DMS53 (cell line): Measurements from ENCODE around the gene KIF19.
A peak's percentile ranks its signal among the peaks of the same experiment; 100 is the strongest.
"Not testable (repeated sequence)": the region's sequence is repeated elsewhere in the genome, so short reads cannot be mapped to it uniquely, and the experiment has no call there.

Experiments used
- DNase-seq: peaks from one replicate; lab custom pipeline; 2025; lab: John Stamatoyannopoulos, UW

The KIF19 gene, protein sequence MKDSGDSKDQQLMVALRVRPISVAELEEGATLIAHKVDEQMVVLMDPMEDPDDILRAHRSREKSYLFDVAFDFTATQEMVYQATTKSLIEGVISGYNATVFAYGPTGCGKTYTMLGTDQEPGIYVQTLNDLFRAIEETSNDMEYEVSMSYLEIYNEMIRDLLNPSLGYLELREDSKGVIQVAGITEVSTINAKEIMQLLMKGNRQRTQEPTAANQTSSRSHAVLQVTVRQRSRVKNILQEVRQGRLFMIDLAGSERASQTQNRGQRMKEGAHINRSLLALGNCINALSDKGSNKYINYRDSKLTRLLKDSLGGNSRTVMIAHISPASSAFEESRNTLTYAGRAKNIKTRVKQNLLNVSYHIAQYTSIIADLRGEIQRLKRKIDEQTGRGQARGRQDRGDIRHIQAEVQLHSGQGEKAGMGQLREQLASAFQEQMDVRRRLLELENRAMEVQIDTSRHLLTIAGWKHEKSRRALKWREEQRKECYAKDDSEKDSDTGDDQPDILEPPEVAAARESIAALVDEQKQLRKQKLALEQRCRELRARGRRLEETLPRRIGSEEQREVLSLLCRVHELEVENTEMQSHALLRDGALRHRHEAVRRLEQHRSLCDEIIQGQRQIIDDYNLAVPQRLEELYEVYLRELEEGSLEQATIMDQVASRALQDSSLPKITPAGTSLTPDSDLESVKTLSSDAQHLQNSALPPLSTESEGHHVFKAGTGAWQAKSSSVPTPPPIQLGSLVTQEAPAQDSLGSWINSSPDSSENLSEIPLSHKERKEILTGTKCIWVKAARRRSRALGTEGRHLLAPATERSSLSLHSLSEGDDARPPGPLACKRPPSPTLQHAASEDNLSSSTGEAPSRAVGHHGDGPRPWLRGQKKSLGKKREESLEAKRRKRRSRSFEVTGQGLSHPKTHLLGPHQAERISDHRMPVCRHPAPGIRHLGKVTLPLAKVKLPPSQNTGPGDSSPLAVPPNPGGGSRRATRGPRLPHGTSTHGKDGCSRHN

DNA sequence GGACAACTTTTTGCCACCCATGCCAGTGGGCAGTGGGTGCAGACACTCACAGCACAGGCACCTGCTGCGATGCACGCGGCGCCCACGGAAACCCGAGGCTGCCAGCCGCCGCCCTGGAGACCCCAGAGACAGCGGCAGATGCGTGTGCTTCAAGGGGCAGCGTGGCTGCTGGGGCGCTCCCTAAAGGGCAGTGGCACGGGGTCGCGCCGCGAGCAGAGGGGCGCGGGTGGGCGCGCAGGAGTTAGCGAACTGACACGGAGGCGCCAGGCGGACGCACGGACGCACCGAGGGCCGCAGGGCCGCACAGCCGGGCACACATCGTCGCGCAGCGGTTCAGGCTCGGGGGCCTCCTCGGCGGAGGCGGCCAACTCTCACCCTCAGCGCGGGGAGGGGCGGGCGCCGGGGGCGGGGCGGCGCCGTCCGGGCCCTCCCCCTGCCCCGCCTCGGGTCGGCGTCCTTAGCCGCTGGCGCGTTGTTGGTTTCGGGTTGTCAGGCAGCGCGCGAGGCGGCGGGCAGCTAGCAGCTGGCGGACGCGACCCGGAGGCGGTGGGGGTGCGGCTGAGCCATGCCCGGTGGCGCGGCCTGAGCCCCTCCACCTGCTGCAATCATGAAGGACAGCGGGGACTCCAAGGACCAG, at the start of gene KIF19:
Gene KIF19 (plus strand): TSS at position 484 of the 637 bp plus-strand sequence. CDS start 124 bp downstream, at position 608.
- peak; percentile 92 for DNase-seq

DNA sequence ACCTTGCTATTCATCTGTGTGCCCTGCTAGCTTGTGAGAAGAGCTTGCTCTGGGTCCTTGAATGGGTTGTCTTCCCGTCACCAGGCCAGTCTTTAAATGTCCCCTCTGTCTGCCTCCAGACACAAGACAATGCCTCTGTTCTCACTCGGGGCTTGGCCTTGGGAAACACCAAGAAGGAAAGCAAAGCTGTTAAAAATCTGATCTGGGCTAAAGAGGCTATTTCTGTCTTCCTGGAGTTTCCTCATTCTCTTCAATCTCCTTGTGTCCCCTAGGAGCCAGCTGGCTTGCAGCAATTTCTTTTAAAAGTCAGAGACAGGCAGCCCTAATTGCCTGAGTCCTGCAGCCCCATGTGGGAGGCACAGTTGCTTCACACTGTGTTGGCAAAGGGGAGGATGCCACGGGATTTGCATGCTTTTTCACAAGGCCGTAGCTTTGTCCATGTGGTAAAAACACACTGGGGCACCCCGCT, 49.5 kb upstream of the KIF19 start:
- DNase-seq, result no peak

DNA sequence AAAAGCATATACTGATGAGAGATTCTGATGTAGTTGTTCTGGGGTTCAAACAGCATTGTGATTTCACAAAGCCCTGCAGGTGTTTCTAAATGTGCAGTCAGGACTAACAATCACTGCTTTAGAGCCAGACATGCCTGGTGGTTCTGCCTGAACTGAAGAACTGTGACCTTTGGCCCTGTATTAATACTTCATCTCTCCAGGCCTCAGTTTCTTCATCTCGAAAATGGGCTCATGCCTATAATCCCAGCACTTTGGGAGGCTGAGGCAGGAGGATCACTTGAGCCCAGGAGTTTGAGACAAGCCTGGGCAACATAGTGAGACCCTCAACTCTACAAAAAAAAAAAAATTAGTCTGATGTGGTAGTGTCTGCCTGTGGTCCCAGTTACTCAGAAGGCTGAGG, 48.1 kb upstream of the KIF19 start:
- no peak for DNase-seq

DNA sequence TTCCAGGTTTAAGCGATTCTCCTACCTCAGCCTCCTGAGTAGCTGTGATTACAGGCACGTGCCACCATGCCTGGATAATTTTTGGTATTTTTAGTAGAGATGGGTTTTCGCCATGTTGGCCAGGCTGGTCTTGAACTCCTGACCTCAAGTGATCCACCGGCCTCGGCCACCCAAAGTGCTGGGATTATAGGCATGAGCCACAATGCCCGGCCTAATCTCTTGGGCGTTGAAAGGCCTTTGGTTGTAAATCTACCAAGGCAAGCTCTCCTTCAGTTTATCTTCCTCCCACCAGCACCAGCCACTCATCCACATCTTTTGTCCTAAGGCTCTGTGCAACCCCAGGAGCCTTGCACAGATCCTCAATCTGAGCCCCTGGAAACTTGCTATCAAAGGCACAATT, 46.4 kb upstream of the KIF19 start:
- not testable (repeated sequence) for DNase-seq

DNA sequence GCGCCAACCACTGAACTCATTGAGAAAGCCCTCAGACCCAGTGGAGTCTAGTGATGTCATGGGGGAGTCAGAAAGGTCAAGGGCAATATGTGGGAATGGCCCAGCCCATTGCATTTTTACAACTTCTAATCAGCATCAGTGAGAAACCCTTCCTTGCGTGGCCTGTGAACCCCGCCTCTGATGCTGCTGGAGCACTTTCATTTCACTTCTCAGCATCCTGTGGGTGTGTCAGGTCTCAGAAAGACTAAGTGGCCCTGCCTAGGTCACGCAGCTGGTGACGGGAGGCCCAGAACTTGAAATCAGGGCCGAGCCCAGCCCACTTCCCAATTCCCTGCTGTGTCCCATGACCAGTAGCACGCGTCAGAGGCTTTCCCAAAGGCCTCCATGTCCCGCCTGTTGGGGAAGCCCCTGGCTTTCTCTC, 45.9 kb upstream of the KIF19 start:
- no peak for DNase-seq

DNA sequence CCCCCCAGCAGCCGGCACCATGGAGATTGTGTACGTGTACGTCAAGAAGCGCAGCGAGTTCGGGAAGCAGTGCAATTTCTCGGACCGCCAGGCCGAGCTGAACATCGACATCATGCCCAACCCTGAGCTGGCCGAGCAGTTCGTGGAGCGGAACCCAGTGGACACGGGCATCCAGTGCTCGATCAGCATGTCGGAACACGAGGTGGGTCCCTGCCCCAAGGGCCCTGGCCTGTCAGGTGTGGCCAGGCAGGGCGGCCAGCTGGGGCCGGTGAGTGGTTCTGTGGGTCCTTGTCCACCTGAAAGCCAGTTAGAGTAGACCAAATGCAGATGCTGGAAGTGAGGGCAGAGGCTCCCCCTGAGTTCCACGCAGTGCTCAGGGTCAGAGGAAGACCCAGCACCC, 44.2 kb upstream of the KIF19 start:
- no peak for DNase-seq

DNA sequence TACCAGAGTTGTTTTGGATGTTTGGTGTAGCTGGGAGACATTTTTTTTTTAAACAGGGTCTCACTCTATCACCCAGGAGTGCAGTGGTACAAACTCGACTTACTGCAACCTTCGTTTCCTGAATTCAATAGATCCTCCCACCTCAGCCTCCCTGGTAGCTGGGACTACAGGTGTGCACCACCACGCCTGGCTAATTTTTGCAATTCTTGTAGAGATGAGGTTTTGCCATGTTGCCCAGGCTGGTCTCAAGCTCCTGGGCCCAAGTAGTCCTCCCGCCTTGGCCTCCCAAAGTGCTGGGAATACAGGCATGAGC, 43.8 kb upstream of the KIF19 start:
- DNase-seq, result not testable (repeated sequence)

DNA sequence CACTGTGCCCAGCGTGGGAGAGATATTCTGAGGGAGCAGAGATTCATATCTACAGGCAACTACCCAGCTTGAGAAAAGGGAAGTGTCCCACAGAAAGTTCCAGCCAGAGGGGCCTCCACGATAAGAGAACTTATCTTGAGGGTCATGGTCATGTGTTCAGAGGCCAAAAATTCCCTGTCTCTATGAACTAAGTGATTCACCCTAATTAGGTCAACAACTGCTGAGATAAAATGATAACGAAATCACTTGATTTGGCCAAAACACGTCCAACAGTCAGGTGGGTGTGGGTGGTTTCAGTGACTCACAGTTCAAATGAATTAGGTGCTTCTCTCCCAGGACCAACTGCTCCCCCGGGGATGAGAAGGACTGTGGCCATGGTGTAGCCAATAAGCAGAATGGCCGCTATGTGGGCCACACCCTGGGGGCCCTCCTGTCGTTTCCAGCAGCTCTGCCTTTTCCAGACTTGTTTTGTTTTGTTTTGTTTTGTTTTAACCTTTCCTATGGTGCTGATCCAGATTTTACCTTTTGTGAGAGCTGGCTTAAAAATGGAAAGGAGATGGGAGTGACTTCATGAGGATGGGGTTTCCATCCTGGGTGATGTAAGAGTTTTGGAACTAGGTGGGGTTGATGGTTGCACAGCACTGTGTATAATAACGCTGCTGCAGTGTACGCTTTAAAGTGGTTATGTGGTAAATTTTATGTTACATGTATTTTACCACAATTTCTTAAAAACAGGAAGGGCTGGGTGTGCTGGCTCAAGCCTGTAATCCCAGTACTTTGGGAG, 43.2 kb upstream of the KIF19 start:
- peak; percentile 22 for DNase-seq

DNA sequence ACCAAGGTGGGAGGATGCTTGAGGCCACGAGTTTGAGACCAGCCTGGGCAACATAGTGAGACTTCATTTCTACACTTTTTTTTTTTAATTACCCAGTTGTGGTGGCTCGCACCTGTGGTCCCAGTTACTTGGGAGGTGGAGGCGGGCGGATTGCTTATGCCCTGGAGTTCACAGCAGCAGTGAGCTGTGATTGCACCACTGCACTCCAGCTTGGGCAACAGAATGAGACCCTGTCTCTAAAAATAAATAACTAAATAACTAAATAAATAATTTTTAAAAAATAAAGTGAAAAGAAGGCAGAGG, 42.7 kb upstream of the KIF19 start:
- no peak for DNase-seq

DNA sequence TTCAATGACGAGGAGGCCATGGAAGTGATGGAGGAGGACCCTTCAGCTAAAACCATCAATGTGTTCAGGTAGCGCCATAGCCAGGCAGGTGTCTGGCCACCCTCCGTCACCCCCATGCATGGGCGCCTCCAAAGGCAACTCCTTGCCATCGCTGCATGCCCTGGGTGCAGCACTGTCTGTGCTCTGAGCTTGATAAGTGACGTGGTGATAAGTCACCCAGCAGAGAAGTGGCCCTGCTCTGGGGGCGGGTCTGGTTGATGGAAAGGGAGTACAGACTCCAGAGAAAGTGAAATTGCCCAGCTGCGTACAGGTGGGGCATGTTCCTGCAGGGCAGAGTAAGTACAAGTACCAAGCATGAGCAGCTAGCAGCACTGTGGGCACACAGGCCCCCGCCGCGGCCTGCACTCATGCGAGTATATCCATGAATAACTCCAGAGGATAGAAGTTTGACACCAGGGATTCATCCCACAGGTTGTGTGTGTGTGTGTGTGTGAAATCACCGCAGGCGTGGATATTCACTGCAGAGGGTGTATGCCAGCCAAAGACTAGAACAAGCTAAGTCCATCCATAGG, 38.9 kb upstream of the KIF19 start:
- no peak for DNase-seq

DNA sequence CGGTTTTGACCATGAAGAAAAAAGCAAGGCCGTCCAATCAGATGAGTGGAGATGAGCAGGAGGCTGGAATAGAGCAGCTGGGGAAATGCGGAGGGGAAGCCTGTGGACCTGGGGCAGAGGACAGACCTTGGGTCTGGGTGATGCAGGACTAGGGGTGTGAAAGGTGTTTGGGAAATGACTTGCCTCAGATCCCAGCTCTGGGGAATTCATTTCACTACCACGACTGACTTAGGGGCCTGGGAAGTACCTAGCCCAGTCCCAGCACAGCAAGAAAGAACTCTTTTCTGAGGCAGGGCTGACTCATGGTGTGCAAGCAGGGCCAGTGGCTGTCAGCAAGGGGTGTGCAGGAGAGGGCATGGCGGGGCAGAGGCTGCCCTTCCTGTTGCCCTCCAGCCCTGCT, 37.2 kb upstream of the KIF19 start:
- no peak for DNase-seq

DNA sequence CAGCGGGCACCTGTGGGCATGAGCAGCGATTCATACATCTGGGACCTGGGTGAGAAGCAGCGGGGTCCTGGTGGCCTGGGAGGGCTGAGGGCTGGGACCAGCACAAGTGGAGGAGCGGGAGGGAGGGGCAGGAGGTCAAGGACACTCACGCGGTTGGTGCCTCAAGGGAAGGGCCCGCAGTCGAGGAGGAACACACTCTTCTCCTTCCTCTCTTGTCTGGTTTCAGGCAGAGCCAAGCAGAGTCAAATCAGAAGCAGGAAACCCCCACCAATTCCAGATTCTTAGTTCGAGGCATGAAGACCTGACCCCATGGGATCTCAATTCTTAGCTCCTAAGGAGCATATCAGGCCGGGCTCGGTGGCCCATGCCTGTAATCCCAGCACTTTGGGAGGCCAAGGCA, 36.3 kb upstream of the KIF19 start:
- no peak for DNase-seq

DNA sequence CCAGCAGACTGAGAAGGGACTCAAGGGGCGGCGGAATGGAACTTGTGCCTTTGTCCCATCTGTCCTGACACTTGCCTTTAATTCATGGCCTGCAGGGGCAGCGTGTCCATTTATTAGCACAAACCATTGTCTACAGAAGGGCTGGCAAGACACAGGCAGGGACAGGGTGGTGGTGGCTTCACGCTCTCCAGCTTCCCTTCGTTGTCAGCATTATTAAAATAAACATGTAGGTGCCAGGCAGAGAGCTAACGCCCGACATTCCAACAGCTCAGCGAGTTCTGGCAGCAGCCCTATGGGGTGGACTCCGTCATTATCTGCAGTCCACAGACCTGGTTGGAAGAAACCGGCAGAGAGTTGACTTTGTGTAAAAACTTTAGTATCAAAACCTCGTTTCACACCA, 35.7 kb upstream of the KIF19 start:
- DNase-seq, result peak; percentile 26

DNA sequence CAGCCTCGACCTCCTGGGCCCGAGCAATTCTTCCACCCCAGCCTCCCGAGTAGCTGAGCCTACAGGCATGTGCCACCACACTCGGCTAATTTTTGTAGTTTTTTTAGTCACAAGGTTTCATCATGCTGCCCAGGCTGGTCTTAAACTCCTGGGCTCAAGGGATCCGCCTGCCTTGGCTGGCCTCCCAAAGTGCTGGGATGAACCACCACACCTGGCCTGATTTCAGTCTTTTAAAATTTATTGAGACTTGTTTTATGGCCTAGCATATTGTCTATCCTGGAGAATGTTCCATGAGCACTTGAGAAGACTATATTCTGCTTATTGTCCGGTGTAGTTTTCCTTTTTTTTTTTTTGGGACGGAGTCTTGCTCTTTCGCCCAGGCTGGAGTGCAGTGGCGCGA, 33.5 kb upstream of the KIF19 start:
- no peak for DNase-seq

DNA sequence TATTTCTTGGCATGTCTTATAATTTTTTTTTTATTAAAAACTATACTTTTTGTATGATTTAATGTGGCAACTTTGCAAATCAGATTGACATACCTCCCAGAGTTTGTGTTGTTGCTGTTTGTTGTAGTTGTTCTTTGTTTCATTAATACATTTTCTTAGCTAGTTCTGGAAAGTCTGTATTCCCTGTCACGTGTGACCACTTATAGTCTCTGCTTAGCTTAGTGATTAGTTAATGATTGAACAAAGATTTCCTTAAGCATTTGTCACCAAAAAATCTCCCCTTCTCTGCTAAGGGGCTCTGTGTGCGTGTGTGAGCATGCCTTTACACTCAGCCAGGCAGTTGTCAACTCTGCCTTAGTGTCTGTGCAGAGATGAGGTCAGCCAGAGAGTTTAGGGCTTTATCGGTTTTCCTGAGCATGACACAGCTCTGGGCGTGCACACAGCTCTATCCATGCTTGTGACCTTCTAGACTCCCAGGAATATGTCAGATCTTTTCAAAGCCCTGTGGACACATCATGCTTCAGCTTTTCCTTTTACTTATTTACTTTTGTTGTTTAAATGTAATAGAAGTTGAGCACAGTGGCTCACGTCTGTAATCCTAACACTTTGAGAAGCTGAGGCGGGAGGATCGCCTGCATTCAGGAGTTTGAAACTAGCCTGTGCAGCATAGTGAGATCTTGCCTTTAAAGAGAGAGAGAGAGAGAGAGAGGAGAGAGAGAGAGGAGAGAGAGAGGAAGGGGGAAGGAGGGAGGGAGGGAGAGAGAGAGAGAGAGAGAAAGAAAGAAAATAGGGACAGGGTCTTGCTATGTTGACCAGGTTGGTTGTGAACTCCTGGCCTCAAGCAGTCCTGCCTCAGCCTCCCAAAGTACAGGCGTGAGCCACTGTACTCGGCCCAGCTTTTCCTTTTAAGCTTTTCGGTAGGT, 30.1 kb upstream of the KIF19 start:
- DNase-seq, result peak; percentile 78

DNA sequence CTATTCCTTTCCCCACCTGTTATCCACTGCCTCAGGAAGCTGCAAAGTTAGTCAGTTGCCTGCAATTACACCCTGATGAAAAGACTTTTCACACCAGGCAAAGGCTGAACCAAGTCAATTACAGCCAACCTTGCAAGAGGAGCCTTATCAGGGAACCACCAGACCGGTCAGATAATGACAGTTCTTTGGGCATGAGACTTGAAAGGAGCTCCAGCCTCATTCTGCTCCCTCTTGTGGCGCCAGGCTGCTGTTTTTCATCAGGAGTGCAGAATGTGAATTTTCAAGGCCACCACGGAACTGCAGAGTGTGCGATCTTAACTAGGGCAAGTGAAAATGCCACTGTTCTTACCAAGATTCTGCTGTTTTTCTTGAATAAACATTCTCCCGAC, 29.5 kb upstream of the KIF19 start:
- peak; percentile 86 for DNase-seq

DNA sequence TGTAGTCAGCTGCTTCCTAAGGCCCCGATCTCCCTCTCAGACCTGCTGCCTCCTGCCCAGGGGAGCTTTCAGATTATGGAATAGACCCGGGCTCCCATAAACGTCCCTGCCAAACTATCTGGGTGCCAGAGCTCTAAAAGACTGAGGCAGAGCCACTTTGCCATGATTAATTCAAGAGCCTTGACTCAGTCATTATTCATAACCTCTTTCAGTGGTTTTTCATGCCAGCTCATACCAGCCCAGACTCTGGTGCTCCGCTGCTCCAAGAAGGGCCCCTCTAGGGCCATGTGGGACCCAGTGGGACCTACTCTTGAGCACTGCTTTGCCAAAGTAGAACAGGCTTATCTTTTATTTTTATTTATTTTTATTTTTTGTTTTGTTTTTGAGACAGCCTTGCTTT, 28.1 kb upstream of the KIF19 start:
- DNase-seq, result no peak

DNA sequence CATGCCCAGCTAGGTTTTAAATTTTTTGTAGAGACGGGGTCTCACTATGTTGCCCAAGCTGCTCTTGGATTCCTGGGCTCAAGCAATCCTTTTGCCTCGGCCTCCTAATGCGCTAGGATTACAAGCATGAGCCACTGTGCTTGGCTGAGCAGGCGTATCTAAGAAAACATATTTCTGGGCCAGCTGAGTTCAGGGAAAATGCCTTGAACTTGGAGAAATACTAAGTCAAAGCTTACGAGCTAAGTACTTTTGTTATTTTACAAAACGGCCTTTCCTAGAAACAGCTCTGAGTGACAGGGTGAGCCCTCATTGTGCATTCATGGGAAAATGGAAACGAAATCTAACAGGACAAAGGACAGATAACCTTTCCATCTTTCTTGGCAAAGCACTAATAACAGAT, 27.2 kb upstream of the KIF19 start:
- no peak for DNase-seq

DNA sequence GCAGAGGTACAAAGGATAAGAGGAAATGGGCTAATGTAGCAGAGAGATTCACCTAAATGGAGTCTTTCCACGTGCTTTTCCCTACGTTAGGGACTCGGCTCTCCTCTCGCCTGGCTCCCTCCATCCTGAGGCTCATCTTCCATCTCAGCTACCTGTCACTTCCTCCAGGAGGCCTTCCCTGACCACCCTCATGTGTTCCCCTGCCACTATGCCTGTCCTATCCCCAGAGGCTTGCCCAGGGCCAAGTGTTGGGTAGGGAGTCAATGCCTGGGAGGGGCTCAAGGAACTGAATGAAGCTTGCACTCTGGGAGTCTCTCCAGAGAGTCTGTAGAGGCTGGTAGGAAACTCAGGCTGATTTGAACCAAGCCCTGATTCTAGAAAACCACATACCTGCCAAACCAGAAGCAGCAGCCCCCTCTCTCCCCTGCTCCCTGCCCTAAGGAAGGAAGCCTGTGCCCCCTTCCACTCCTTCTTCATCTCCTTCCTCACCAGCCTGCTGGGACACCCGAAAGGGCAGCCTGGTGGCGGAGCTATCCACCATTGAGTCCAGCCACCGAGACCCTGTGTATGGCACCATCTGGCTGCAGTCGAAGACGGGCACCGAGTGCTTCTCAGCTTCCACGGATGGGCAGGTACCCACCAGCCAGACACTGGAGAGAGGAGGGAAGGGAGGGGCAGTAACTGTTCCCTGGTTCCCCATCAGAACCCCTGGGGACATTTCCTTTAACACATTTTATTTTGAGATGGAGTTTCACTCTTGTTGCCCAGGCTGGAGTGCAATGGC, 26.6 kb upstream of the KIF19 start:
- DNase-seq, result no peak

DNA sequence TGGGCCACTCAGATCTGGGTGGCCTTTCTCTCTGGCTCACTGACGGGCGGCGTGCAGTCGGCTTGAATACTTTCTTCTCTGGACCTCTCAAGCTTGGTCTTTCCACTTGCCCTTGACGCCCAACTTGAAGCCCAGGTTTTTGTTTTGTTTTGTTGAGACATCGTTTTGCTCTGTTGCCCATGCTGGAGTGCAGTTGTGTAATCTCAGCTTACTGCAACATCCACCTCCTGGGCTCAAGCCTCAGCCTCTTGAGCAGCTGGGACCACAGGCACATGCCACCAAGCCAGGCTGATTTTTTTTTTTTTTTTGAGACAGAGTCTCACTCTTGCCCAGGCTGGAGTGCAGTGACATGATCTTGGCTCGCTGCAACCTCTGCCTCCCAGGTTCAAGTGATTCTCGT, 22.7 kb upstream of the KIF19 start:
- no peak for DNase-seq
